ENCODE measurements around the gene GTF2F1. TPM values are rescaled to one million over a fixed set of nuclear protein-coding genes. Genes with fewer than 3 reads are reported as not detected.

GTF2F1 gene
- total and polyA plus RNA-seq, 2 donors (not counting 1 experiment from before 2014, with no cell fraction given) = 41.0 to 56.5 TPM

DNA sequence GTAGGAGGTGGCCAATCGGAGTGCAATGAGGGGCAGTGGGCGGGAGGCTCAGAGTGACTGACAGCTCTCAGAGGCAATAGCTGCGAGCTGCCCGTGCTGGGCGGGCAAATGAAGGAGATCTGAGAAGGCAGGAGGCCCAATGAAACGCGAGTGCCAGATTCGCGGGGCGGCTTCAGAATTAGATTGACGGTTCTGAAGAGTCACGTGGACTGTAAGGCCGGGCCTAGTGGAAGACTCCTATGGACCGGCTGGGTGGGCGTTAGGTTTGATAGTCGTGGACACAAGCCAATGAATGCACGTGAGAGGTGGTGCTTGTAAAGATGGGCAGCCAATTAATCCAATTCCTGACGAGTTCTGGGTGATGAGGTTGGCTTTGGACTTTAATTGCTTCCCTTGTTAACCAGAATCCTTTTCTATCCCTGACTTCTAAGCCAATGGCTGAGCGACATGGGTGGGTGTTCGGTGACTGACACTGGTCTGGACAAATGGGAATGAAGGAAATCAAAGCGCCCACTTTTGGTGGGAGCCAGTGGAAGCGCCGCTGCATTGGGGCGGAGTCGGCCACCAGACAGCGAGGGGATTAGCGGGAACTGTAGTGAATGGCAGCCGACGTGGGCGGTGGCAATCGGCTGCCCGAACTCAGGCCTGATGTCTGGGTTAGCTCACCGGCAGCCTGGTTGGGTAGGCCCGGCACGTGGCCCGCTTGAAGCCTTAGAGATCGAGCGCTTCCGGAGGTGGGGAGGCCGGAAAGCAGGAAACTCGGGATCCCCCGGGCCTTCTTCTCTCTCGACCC, 32.2 kb upstream of the GTF2F1 start:
- H3K4me3 ChIP-seq (ENCODE audit: control extremely low read depth in 1 of 5, extremely low read depth in 1 of 5, insufficient read depth in 1 of 5, low read depth in 2 of 5, low read length in 4 of 5) = peak overlapping the region in 4 of 5 experiments; percentile 31 to 57 (median 45)
- H3K4me1 Mint-ChIP-seq = peaks cover 35% of the 10 kb centered on the region
- no peaks in the 10 kb centered on the region for H3K27me3 Mint-ChIP-seq
- peaks cover 0 to 24% of the 10 kb centered on the region in 2 experiments for H3K36me3 ChIP-seq (replicated peaks in 1 of 2; ENCODE audit: control extremely low read depth in 1 of 2, control insufficient read depth in 1 of 2, extremely low read depth in 1 of 2, insufficient read depth in 2 of 2, low read length in 1 of 2)
- ChIA-PET POLR2A (interaction anchor here (0.6 to 2.9 kb wide), 8 partner anchors 32 to 398 kb away, joined by 3 to 15 read pairs (median 8); partner anchors contain the start of genes ALKBH7, CLPP, GTF2F1 and SLC25A23), CTCF (interaction anchor here (0.9 to 2.0 kb wide), 3 partner anchors 34 to 438 kb away, joined by 3 to 6 read pairs (median 6); partner anchors contain the start of gene SLC25A23)
- peaks cover 38% of the 10 kb centered on the region for H3K79me2 ChIP-seq (ENCODE audit: control insufficient read depth, insufficient read depth, low read length)
- peak overlapping the region; percentile 89 for H2AFZ ChIP-seq (ENCODE audit: insufficient read depth, low read depth, low read length, poor library complexity, severe bottlenecking)
- intact Hi-C loops (cut with micrococcal nuclease) = loop anchor here (1.0 to 2.0 kb wide), 7 partner anchors 32 to 314 kb away; partner anchors contain the start of genes CLPP, GTF2F1, RFX2 and TUBB4A
- DNase-seq (peak; percentile 100), ATAC-seq (ENCODE audit: low read depth) (peak; percentile 82)
- WGBS (ENCODE audit: insufficient coverage) = 8% methylated on average over 43 of the region's 43 CpGs
- H3K9me3 Mint-ChIP-seq (ENCODE audit: insufficient read depth) = no peaks in the 10 kb centered on the region
- peak overlapping the region; percentile 58 for H3K9ac ChIP-seq (ENCODE audit: low read length)
- peak overlapping the region; percentile 82 for H3K4me3 Mint-ChIP-seq
- H3K27me3 ChIP-seq (replicated peaks in 1 of 4; ENCODE audit: control extremely low read depth in 1 of 4, control insufficient read depth in 3 of 4, insufficient read depth in 4 of 4, low read length in 3 of 4) = no peaks in the 10 kb centered on the region
- peaks cover 26 to 35% of the 10 kb centered on the region in 2 donors for H3K4me1 ChIP-seq (ENCODE audit: control insufficient read depth in 2 of 2, insufficient read depth in 2 of 2, low read length in 2 of 2)
- peak overlapping the region; percentile 84 to 93 for H3K27ac ChIP-seq (ENCODE audit: low read length in 2 of 2)
- H3K27ac Mint-ChIP-seq = peak overlapping the region; percentile 94
- peaks cover 0 to 19% (median 0%) of the 10 kb centered on the region in 3 donors for H3K9me3 ChIP-seq (ENCODE audit: control extremely low read depth in 1 of 3, control insufficient read depth in 2 of 3, insufficient read depth in 1 of 3, low read length in 2 of 3)
- H4K20me1 ChIP-seq (ENCODE audit: control insufficient read depth, insufficient read depth, low read length, poor library complexity, severe bottlenecking) = peaks cover 40% of the 10 kb centered on the region
- peak overlapping the region; percentile 74 for H3K4me2 ChIP-seq (replicated peaks; ENCODE audit: low read depth, low read length, poor library complexity, severe bottlenecking)
- TF ChIP-seq, protein P1, sequence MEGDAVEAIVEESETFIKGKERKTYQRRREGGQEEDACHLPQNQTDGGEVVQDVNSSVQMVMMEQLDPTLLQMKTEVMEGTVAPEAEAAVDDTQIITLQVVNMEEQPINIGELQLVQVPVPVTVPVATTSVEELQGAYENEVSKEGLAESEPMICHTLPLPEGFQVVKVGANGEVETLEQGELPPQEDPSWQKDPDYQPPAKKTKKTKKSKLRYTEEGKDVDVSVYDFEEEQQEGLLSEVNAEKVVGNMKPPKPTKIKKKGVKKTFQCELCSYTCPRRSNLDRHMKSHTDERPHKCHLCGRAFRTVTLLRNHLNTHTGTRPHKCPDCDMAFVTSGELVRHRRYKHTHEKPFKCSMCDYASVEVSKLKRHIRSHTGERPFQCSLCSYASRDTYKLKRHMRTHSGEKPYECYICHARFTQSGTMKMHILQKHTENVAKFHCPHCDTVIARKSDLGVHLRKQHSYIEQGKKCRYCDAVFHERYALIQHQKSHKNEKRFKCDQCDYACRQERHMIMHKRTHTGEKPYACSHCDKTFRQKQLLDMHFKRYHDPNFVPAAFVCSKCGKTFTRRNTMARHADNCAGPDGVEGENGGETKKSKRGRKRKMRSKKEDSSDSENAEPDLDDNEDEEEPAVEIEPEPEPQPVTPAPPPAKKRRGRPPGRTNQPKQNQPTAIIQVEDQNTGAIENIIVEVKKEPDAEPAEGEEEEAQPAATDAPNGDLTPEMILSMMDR (IDR thresholded peaks at IDR 0.05) = no peak
- no peak for TF ChIP-seq EZH2 (IDR thresholded peaks at IDR 0.05; ENCODE audit: borderline replicate concordance, insufficient read depth, low read depth, low read length, poor library complexity, severe bottlenecking)
